Ascending aorta (tissue), 2 donors: Measurements from ENCODE around the gene PRRC2A. TPM values are rescaled to one million over a fixed set of nuclear protein-coding genes. Genes with fewer than 3 reads are reported as not detected.

Source experiments
- DNase-seq, 2 donors: peaks; one replicate each; pipeline ENCODE4 v3.0.0-alpha.2; 2019; ENCODE audit warnings: low spot score in 2 of 2
- H3K27ac ChIP-seq, 2 donors: fragments of 200-600 bp; sonication (generic); one replicate each; pipeline ENCODE4 v1.5.1; 2016 to 2017; ENCODE audit warnings: mild to moderate bottlenecking in 1 of 2
- H3K27me3 ChIP-seq: fragments of 200-600 bp; sonication (generic); one replicate; pipeline ENCODE4 v1.5.1; 2017
- H3K36me3 ChIP-seq, 2 donors: fragments of 200-600 bp; sonication (generic); one replicate each; pipeline ENCODE4 v1.5.1; 2016
- H3K4me1 ChIP-seq, 2 donors: fragments of 200-600 bp; sonication (generic); one replicate each; pipeline ENCODE4 v1.5.1; 2016 to 2017; ENCODE audit warnings: mild to moderate bottlenecking in 1 of 2
- H3K4me3 ChIP-seq, 2 donors: fragments of 200-600 bp; sonication (generic); one replicate each; pipeline ENCODE4 v1.5.1; 2016 to 2017; ENCODE audit warnings: mild to moderate bottlenecking in 1 of 2
- H3K9me3 ChIP-seq, 2 donors: fragments of 200-600 bp; sonication (generic); one replicate each; pipeline ENCODE4 v1.5.1; 2016
- CTCF ChIP-seq, 3 experiments: fragments of 200-600 bp in 2 of 3; fragments of 450-650 bp in 1 of 3; sonication (generic) in 2 of 3; IDR thresholded peaks; one replicate each; pipeline ENCODE4 v1.5.1; 2016 to 2019; ENCODE audit warnings: antibody characterized with exemption in 3 of 3, mild to moderate bottlenecking in 1 of 3, moderate library complexity in 1 of 3
- intact Hi-C: fragments of 100-400 bp; cut with DNase I; formaldehyde crosslinking; loops from one replicate; pipeline ENCODE4 v1.15.1; 2023
- total RNA-seq: library from RNA; depleted of rRNA; stranded (reverse); fragments of >200 nt; gene quantifications from one replicate; pipeline ENCODE4 v1.1.0, GENCODE V29; 2016

Gene PRRC2A
- total RNA-seq, 1 donor from 2014 or later = 171 TPM

DNA sequence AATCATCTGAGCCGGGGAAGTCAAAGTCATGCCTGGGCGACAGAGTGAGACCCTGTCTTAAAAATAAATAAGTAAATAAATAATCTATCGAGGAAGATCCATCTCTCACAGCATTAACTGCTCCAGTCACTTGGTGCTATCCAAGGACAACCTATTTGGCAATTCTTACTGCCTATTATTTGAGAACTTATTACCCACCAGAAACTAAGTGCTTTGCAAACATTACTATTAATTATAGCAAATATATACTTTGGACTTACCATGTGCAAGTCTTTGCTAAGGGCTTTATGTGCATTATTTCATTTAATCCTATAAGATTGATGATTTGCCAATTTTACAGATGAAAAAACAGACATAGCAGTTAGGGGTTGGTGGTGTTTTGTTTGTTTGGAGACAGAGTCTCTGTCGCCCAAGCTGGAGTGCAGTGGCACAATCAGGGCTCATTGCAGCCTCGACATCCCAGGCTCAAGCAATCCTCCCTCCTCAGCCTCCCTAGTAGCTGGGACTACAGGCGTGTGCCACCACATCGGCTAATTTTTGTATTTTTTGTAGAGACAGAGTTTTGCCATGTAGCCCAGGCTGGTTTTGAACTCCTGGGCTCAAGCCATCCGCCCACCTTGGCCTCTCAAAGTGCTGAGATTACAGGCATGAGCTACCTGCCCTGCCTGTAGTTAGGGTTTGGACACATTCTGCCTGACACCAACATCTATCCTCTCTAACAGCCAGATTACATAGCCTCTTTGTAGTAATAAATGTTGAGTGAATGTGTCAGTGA is 34.2 kb downstream of the PRRC2A start:
- no peaks in the 10 kb centered on the region for H3K27me3 ChIP-seq
- TF ChIP-seq CTCF (IDR thresholded peaks at IDR 0.05) = no peak
- H3K4me1 ChIP-seq = peaks cover 11 to 35% of the 10 kb centered on the region in 2 donors
- no peak overlapping the region for H3K4me3 ChIP-seq
- no peaks in the 10 kb centered on the region for H3K9me3 ChIP-seq
- peaks cover 0 to 19% of the 10 kb centered on the region in 2 donors for H3K36me3 ChIP-seq
- no peak overlapping the region for H3K27ac ChIP-seq
- intact Hi-C loops = no loop called here
- no peak for DNase-seq

DNA sequence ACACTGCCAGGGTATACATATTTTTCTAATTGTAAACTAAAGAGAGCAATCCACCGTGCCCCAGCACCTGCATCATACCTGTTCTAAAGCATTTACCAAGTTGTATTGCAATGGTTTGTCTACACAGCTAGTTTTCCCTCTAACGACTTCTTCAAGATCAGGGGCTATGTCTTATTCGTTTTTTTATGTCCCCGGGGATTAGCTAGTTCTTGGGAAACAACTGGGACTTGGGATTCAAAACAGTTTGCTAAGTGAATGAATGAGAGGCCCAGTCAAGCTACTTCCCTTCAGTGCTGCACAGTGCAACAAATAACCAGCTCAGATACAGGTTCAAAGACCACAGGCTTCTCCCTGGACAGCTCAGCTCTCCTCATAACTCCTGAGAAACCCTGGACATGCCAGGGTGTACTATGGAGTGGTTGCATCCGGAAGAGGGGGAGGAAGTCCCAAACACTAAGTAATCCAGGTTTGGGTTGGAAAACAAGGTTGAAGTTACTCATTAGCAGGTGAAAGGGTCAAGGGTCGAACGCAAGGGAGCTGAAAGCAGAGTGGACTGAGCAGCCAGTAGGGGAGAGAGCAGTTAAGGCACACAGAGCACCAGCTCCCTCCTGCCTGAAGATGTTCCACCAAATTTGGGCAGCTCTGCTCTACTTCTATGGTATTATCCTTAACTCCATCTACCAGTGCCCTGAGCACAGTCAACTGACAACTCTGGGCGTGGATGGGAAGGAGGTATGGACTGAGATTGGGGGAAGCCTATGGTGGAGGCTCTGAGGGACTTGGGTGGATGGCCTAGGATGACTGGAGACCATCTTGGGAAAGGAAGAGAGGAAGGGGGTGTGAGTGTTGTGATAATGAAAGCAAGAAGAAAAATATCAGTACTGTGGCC is 35.1 kb downstream of the PRRC2A start, which contains the start of gene APOM:
TSS of gene APOM (plus strand) at position 546 of the 889 bp plus-strand sequence. CDS start at position 619, 73 bp downstream.
- no peaks in the 10 kb centered on the region for H3K27me3 ChIP-seq
- no peak within 1 kb of the TSS for H3K4me3 ChIP-seq
- TF ChIP-seq CTCF (IDR thresholded peaks at IDR 0.05) = no peak
- intact Hi-C loops = no loop called here
- H3K4me1 ChIP-seq = peaks cover 11 to 33% of the 10 kb centered on the region in 2 donors
- peaks cover 0 to 18% of the 10 kb centered on the region in 2 donors for H3K36me3 ChIP-seq
- no peak for DNase-seq
- no peaks in the 10 kb centered on the region for H3K9me3 ChIP-seq
- H3K27ac ChIP-seq = no peak within 1 kb of the TSS

DNA sequence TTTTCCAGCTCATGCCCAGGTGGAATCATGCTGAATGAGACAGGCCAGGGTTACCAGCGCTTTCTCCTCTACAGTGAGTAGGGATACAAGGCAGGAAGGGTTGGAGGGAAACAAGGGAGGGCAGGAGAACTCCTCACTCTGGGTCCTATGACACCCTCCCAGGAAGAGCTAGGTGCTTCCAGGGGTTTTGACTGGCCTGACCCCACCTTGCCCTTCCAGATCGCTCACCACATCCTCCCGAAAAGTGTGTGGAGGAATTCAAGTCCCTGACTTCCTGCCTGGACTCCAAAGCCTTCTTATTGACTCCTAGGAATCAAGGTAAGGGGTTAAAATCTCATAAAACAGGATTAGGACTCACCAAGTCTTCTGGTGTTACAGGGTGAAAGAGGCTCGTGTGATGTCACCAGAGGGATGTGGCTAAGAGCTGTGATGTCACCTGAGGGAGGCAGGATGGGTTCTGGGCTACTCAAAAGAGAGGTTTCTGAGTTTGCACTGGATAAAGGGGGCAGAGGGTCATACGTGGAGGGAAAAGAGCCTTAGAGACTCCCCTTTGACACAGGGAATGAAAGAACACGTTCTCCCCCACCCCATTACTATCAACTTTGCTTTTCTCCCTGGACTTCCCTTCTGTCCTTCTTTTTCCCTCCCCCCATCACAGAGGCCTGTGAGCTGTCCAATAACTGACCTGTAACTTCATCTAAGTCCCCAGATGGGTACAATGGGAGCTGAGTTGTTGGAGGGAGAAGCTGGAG is 37.1 kb downstream of the PRRC2A start:
- peak overlapping the region in 1 of 2 donors; percentile 14 for H3K27ac ChIP-seq
- H3K4me1 ChIP-seq = peaks cover 11 to 34% of the 10 kb centered on the region in 2 donors
- no peaks in the 10 kb centered on the region for H3K27me3 ChIP-seq
- intact Hi-C loops = no loop called here
- H3K9me3 ChIP-seq = no peaks in the 10 kb centered on the region
- DNase-seq = no peak
- no peak overlapping the region for H3K4me3 ChIP-seq
- TF ChIP-seq CTCF (IDR thresholded peaks at IDR 0.05) = no peak
- H3K36me3 ChIP-seq = peaks cover 7 to 24% of the 10 kb centered on the region in 2 donors

- no peaks in the 10 kb centered on the region for H3K9me3 ChIP-seq
- no peaks in the 10 kb centered on the region for H3K27me3 ChIP-seq
- intact Hi-C loops = no loop called here
- TF ChIP-seq CTCF (IDR thresholded peaks at IDR 0.05) = no peak
- DNase-seq = no peak
- H3K4me3 ChIP-seq = peak overlapping the region in 1 of 2 donors; percentile 77
- peaks cover 7 to 24% of the 10 kb centered on the region in 2 donors for H3K36me3 ChIP-seq
- H3K4me1 ChIP-seq = peaks cover 12 to 40% of the 10 kb centered on the region in 2 donors
- H3K27ac ChIP-seq = peak overlapping the region in 1 of 2 donors; percentile 14
These were observed 37.7 kb downstream of the PRRC2A start for GRCh38 chr6:31658158-31658688.
